Measurements from ENCODE around the gene CDH4. TPM values are rescaled to one million over a fixed set of nuclear protein-coding genes. Genes with fewer than 3 reads are reported as not detected.

CDH4 gene
- total and polyA plus RNA-seq, 10 donors: 0.30 to 20.1 (median 7.7) TPM

- H3K27me3 ChIP-seq (replicated peaks in 1 of 7): no peaks in the 10 kb centered on the region
- TF ChIP-seq POLR2AphosphoS5 (IDR thresholded peaks at IDR 0.05): no peak
- TF ChIP-seq CTCF (IDR thresholded peaks at IDR 0.05 in 8 of 11, conservative IDR thresholded peaks at IDR 0.05 in 3 of 11): no peak
- TF ChIP-seq POLR2A (IDR thresholded peaks at IDR 0.05): no peak
- peaks cover 0 to 29% (median 0%) of the 10 kb centered on the region in 8 donors for H3K9me3 ChIP-seq
- no peaks in the 10 kb centered on the region for H3K36me3 ChIP-seq
- no peaks in the 10 kb centered on the region for H3K4me1 ChIP-seq
- DNase-seq: peak; percentile 10
- 80 to 97% (median 88%) methylated on average over 5 of the region's 5 CpGs for WGBS, 5 donors
- H3K4me3 ChIP-seq: no peak overlapping the region
- intact Hi-C loops (cut with DNase I; ENCODE audit: low total_unique reads): no loop called here
- no peak overlapping the region for H3K27ac ChIP-seq
These were observed 324.3 kb downstream of the CDH4 start for GRCh38 chr20:61576372-61576771.

DNA sequence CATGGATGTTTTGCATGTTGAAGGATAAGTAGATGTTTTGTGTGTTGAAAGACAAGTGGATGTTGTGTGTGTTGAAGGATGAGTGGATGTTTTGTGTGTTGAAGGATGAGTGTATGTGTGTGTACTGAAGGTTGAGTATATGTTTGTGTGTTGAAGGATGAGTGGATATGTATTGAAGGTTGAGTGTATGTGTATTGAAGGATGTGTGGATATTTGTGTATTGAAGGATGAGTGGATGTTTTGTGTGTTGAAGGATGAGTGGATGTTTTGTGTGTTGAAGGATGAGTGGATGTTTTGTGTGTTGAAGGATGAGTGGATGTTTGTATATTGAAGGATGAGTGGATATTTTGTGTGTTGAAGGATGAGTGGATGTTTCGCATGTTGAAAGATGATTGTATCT, 325.0 kb downstream of the CDH4 start:
- DNase-seq: no peak
- Histone ChIP-seq H3K36me3 (no peaks in the 10 kb centered on the region), H3K27me3 (replicated peaks in 1 of 7) (peaks cover 0 to 5% (median 0%) of the 10 kb centered on the region in 7 donors), H3K4me1 (no peaks in the 10 kb centered on the region), H3K27ac (no peak overlapping the region), H3K4me3 (no peak overlapping the region), H3K9me3 (peaks cover 0 to 35% (median 0%) of the 10 kb centered on the region in 8 donors)
- 91 to 100% (median 92%) methylated on average over 1 of the region's 1 CpG for WGBS, 5 donors
- TF ChIP-seq POLR2AphosphoS5 (IDR thresholded peaks at IDR 0.05): no peak
- no peak for TF ChIP-seq CTCF (IDR thresholded peaks at IDR 0.05 in 8 of 11, conservative IDR thresholded peaks at IDR 0.05 in 3 of 11)
- no peak for TF ChIP-seq POLR2A (IDR thresholded peaks at IDR 0.05)
- intact Hi-C loops (cut with DNase I; ENCODE audit: low total_unique reads): no loop called here

DNA sequence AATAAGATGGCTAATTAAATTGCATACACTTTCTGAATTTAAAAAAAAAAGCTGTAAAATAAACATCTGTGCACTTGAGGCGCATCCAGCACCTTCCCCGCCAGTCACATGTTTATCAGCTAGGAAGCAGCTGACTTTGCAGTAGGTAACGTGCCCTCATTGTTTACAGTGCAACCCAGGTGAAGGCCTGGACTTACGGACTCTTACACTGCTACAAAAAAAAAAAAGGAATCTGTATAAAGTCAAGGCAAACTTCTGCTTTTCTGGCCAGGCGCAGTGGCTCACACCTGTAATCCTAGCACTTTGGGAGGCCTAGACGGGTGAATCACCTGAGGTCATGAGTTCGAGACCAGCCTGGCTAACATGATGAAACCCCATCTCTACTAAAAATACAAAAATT, 327.8 kb downstream of the CDH4 start:
- WGBS, 5 donors: 82 to 91% (median 89%) methylated on average over 7 of the region's 7 CpGs
- Histone ChIP-seq H3K4me3 (no peak overlapping the region), H3K9me3 (peaks cover 0 to 30% (median 0%) of the 10 kb centered on the region in 8 donors), H3K4me1 (no peaks in the 10 kb centered on the region), H3K27ac (no peak overlapping the region), H3K27me3 (replicated peaks in 1 of 7) (peaks cover 0 to 10% (median 0%) of the 10 kb centered on the region in 7 donors), H3K36me3 (no peaks in the 10 kb centered on the region)
- intact Hi-C loops (cut with DNase I; ENCODE audit: low total_unique reads): no loop called here
- no peak for DNase-seq
- TF ChIP-seq POLR2AphosphoS5 (IDR thresholded peaks at IDR 0.05) (no peak), POLR2A (IDR thresholded peaks at IDR 0.05) (no peak), CTCF (IDR thresholded peaks at IDR 0.05 in 8 of 11, conservative IDR thresholded peaks at IDR 0.05 in 3 of 11) (no peak)

DNA sequence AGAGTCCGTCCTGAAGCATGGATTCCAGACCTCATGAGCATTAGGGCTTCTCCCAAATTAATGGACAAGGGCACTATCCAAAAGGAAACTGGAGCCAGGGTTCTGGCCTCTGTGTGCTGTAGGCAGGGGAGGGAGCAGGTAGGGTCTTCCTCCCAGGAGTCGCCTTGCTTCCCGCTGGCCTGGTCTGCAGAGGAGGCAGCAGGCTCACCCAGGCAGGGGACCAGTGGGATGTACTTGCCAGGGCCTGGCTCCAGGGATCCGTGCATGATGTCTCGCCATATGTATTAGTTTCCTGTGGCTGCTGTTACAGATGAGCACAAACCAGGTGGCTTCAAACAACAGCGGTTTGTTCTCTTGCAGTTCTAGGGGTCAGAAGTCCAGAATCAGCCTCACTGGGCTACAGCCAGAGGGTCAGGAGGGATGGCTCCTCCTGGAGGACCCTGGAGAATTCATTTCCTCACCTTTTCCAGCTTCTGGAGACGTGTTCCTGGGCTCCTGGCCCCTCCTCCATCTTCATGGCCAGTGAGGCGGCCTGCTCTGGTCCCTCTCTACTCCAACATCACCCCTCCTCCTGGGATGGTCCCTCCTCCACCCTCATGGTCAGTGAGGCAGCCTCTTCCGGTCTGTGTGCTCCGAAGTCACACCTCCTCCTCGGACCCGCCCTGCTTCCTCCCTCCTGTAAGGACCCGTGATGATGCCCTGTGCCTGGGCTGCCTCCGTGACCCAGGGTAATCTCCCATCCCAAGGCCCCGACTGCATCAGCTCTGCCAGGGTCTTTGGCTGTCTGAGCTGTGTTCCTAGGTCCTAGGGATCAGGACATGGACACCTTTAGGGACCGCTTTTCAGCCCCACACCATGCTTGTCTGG, 329.1 kb downstream of the CDH4 start:
- Histone ChIP-seq H3K9me3 (peaks cover 0 to 26% (median 0%) of the 10 kb centered on the region in 8 donors), H3K27me3 (replicated peaks in 1 of 7) (peaks cover 0 to 10% (median 0%) of the 10 kb centered on the region in 7 donors), H3K4me1 (no peaks in the 10 kb centered on the region), H3K36me3 (no peaks in the 10 kb centered on the region), H3K4me3 (no peak overlapping the region), H3K27ac (no peak overlapping the region)
- 71 to 80% (median 76%) methylated on average over 12 to 16 of the region's 16 CpGs for WGBS, 5 donors
- no peak for TF ChIP-seq CTCF (IDR thresholded peaks at IDR 0.05 in 8 of 11, conservative IDR thresholded peaks at IDR 0.05 in 3 of 11)
- TF ChIP-seq POLR2A (IDR thresholded peaks at IDR 0.05): no peak
- TF ChIP-seq POLR2AphosphoS5 (IDR thresholded peaks at IDR 0.05): no peak
- DNase-seq: no peak
- intact Hi-C loops (cut with DNase I; ENCODE audit: low total_unique reads): no loop called here
